ENCODE results near the gene CTSW.
"Not testable (repeated sequence)": the region's sequence is repeated elsewhere in the genome, so short reads cannot be mapped to it uniquely, and the experiment has no call there.

The CTSW gene, protein sequence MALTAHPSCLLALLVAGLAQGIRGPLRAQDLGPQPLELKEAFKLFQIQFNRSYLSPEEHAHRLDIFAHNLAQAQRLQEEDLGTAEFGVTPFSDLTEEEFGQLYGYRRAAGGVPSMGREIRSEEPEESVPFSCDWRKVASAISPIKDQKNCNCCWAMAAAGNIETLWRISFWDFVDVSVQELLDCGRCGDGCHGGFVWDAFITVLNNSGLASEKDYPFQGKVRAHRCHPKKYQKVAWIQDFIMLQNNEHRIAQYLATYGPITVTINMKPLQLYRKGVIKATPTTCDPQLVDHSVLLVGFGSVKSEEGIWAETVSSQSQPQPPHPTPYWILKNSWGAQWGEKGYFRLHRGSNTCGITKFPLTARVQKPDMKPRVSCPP

GRCh38 chr11:65879617-65880016, at the start of gene CTSW:
CTSW (plus strand) TSS chr11:65879837; CDS start chr11:65879855, 18 bp downstream.
- Histone ChIP-seq H3K36me3 (ENCODE audit: insufficient read depth, low read depth, low read length) (peaks cover 28% of the 10 kb centered on the region), H3K27me3 (ENCODE audit: insufficient read depth, low read length) (no peaks in the 10 kb centered on the region; the same call in 1 of the 2 replicates), H3K9ac (ENCODE audit: low read depth, low read length) (no peak within 1 kb of the TSS), H3K4me1 (ENCODE audit: insufficient read depth, low read length) (no peaks in the 10 kb centered on the region), H3K4me3 (ENCODE audit: low read length) (no peak within 1 kb of the TSS), H3K9me3 (ENCODE audit: insufficient read depth, low read depth, low read length) (no peaks in the 10 kb centered on the region), H3K27ac (ENCODE audit: low read length) (no peak within 1 kb of the TSS)

- H3K9me3 ChIP-seq (ENCODE audit: insufficient read depth, low read depth, low read length); H3K27ac ChIP-seq (ENCODE audit: low read length); H3K9ac ChIP-seq (ENCODE audit: low read depth, low read length); H3K36me3 ChIP-seq (ENCODE audit: insufficient read depth, low read depth, low read length); H3K4me3 ChIP-seq (ENCODE audit: low read length); H3K4me1 ChIP-seq (ENCODE audit: insufficient read depth, low read length): not testable (repeated sequence)
- H3K27me3 ChIP-seq (ENCODE audit: insufficient read depth, low read length): peaks cover 24% of the 10 kb centered on the region
Measured at GRCh38 chr11:65832231-65832630, 47.4 kb upstream of the CTSW start.

DNA sequence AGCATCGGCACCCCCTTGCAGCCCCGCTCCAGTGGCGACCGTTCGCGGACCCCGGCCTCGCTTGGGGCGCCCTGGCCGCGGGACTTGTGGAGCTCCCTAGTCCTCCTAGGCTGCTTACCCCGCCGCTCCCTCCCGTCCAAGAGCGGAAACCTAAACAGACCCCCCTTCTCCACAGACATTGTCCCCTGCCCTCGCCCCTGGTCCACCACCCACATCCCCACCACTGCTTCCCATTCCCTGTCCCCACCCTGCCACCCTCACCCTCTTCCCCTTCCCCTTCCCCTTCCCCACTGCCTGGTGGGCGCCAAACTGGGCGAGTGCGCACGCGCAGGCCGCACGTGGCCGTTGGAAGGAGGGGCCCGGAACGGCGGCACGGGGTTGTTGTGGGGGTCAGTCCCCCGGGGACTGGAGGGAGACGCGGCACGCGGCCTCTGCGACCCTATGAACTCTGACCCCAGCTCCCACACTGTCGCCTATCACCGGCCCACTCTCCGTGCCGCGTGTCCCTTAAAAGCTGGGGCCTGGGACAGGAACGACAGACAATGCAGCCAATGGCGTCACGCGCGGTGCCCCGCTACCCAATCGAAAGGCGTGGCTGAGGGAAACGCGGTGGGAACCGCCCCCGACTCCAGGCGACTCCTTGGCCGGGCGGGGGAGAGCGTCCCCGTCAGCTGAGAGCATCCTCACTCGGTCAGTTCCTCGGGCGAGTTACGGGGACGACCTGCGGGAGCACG, 46.2 kb upstream of the CTSW start, which contains the start of gene SNX32:
Gene SNX32, plus strand, starts transcription at position 667 of the 734 bp plus-strand sequence. CDS start 103 bp downstream, outside the sequence.
- peak within 1 kb of the TSS; percentile 59; the same call in 1 of the 2 replicates for H3K9ac ChIP-seq (ENCODE audit: low read depth, low read length)
- H3K4me1 ChIP-seq (ENCODE audit: insufficient read depth, low read length): peaks cover 5% of the 10 kb centered on the region
- peaks cover 24% of the 10 kb centered on the region for H3K27me3 ChIP-seq (ENCODE audit: insufficient read depth, low read length)
- H3K27ac ChIP-seq (ENCODE audit: low read length): peak within 1 kb of the TSS; percentile 13
- H3K9me3 ChIP-seq (ENCODE audit: insufficient read depth, low read depth, low read length): no peaks in the 10 kb centered on the region
- peak within 1 kb of the TSS; percentile 78 for H3K4me3 ChIP-seq (ENCODE audit: low read length)
- H3K36me3 ChIP-seq (ENCODE audit: insufficient read depth, low read depth, low read length): no peaks in the 10 kb centered on the region

DNA sequence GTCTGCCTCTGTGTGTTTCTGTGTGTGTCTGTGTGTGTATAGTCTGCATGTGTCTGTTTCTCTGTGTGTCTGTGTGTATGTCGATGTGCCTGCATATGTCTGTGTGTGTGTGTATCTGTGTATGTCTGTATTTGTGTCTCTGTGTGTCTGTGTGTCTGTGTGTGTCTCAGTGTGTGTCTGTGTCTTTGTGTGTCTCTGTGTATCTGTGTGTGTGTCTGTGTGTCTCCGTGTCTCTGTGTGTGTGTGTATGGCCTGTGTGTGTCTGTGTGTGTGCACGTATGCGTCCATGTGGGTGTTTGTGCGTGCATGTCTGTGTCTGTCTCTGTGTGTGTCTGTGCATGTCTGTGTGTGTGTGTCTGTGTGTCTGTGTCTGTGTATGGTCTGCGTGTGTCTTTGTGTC, 45.4 kb upstream of the CTSW start:
- Histone ChIP-seq H3K27ac (ENCODE audit: low read length) (no peak overlapping the region), H3K4me3 (ENCODE audit: low read length) (peak overlapping the region; percentile 78), H3K4me1 (ENCODE audit: insufficient read depth, low read length) (peaks cover 5% of the 10 kb centered on the region), H3K9me3 (ENCODE audit: insufficient read depth, low read depth, low read length) (no peaks in the 10 kb centered on the region), H3K9ac (ENCODE audit: low read depth, low read length) (peak overlapping the region; percentile 59; the same call in 1 of the 2 replicates), H3K27me3 (ENCODE audit: insufficient read depth, low read length) (peaks cover 24% of the 10 kb centered on the region), H3K36me3 (ENCODE audit: insufficient read depth, low read depth, low read length) (no peaks in the 10 kb centered on the region)

GRCh38 chr11:65842144-65842543, 37.5 kb upstream of the CTSW start:
- Histone ChIP-seq H3K27me3 (ENCODE audit: insufficient read depth, low read length) (no peaks in the 10 kb centered on the region), H3K4me3 (ENCODE audit: low read length) (no peak overlapping the region), H3K9me3 (ENCODE audit: insufficient read depth, low read depth, low read length) (no peaks in the 10 kb centered on the region), H3K27ac (ENCODE audit: low read length) (no peak overlapping the region), H3K4me1 (ENCODE audit: insufficient read depth, low read length) (no peaks in the 10 kb centered on the region), H3K9ac (ENCODE audit: low read depth, low read length) (no peak overlapping the region), H3K36me3 (ENCODE audit: insufficient read depth, low read depth, low read length) (no peaks in the 10 kb centered on the region)

DNA sequence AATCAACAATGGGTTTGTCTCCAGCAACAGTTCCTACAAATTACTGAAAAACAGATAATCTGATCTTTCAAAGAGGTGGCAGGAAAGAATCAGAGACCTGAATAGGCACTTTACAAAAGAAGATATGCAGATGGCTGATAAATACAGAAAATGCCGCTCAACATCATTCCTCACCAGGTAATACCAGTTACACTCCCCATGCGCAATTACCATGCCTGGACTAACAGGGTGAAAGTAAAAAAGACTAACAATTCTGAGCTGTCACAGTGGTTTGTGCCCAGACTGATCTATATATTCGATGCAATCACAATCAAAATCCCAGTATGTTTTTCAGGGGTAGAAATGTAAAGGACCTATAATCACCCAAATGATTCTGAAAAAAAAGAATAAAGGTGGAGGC, 35.8 kb upstream of the CTSW start:
- H3K9me3 ChIP-seq (ENCODE audit: insufficient read depth, low read depth, low read length): no peaks in the 10 kb centered on the region
- no peak overlapping the region for H3K4me3 ChIP-seq (ENCODE audit: low read length)
- no peaks in the 10 kb centered on the region for H3K36me3 ChIP-seq (ENCODE audit: insufficient read depth, low read depth, low read length)
- no peak overlapping the region for H3K27ac ChIP-seq (ENCODE audit: low read length)
- H3K27me3 ChIP-seq (ENCODE audit: insufficient read depth, low read length): no peaks in the 10 kb centered on the region
- H3K9ac ChIP-seq (ENCODE audit: low read depth, low read length): no peak overlapping the region
- no peaks in the 10 kb centered on the region for H3K4me1 ChIP-seq (ENCODE audit: insufficient read depth, low read length)

- Histone ChIP-seq H3K27ac (ENCODE audit: low read length) (no peak overlapping the region), H3K9me3 (ENCODE audit: insufficient read depth, low read depth, low read length) (no peaks in the 10 kb centered on the region), H3K4me1 (ENCODE audit: insufficient read depth, low read length) (no peaks in the 10 kb centered on the region), H3K36me3 (ENCODE audit: insufficient read depth, low read depth, low read length) (no peaks in the 10 kb centered on the region), H3K9ac (ENCODE audit: low read depth, low read length) (no peak overlapping the region), H3K27me3 (ENCODE audit: insufficient read depth, low read length) (no peaks in the 10 kb centered on the region), H3K4me3 (ENCODE audit: low read length) (no peak overlapping the region)
Measured at GRCh38 chr11:65844231-65844872, 35.3 kb upstream of the CTSW start.

DNA sequence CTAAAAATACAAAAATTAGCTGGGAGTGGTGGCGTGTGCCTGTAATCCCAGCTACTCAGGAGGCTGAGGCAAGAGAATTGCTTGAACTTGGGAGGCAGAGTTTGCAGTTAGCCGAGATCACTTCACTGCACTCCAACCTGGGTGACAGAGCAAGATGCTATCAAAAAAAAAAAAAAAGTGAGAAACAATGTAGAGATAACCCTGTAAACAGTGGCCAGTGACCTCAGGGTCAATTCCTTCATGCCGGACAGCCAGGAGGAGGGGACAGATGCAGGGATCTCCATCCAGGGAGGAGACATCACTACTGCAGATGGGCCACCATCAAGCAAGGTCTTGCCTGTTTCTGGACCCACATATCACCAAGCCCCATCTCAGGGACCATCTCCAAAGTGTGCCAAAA, 31.9 kb upstream of the CTSW start:
- Histone ChIP-seq H3K27ac (ENCODE audit: low read length) (no peak overlapping the region), H3K4me3 (ENCODE audit: low read length) (no peak overlapping the region), H3K36me3 (ENCODE audit: insufficient read depth, low read depth, low read length) (peaks cover 8% of the 10 kb centered on the region; the same call in 1 of the 2 replicates), H3K9ac (ENCODE audit: low read depth, low read length) (no peak overlapping the region), H3K4me1 (ENCODE audit: insufficient read depth, low read length) (no peaks in the 10 kb centered on the region), H3K9me3 (ENCODE audit: insufficient read depth, low read depth, low read length) (no peaks in the 10 kb centered on the region), H3K27me3 (ENCODE audit: insufficient read depth, low read length) (no peaks in the 10 kb centered on the region)

- not testable (repeated sequence) for H3K9ac ChIP-seq (ENCODE audit: low read depth, low read length); H3K27ac ChIP-seq (ENCODE audit: low read length); H3K27me3 ChIP-seq (ENCODE audit: insufficient read depth, low read length); H3K4me3 ChIP-seq (ENCODE audit: low read length); H3K9me3 ChIP-seq (ENCODE audit: insufficient read depth, low read depth, low read length); H3K4me1 ChIP-seq (ENCODE audit: insufficient read depth, low read length)
- H3K36me3 ChIP-seq (ENCODE audit: insufficient read depth, low read depth, low read length): peaks cover 18% of the 10 kb centered on the region
Measured at GRCh38 chr11:65848693-65849092, 30.9 kb upstream of the CTSW start.

DNA sequence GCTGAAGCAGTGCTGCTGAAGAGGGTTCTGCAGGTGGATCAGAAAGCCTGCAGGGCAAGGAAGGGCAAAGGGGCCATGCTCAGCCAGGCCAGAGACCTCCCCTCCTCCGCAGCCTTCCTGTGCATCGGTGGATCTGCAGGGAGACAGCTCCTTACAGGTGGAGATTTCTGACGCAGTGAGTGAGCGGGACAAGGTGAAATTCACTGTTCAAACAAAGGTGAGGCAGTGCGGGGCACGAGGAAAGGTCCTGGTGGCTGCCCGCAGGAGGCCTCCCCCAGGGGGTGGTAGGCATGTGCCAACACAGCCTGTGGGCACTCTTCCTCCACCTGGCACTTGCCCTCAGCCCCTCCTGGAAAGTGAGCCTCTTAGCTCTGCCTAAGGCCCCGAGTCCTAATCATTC, 30.3 kb upstream of the CTSW start:
- Histone ChIP-seq H3K27me3 (ENCODE audit: insufficient read depth, low read length) (no peaks in the 10 kb centered on the region), H3K27ac (ENCODE audit: low read length) (no peak overlapping the region), H3K9ac (ENCODE audit: low read depth, low read length) (no peak overlapping the region), H3K4me1 (ENCODE audit: insufficient read depth, low read length) (no peaks in the 10 kb centered on the region), H3K36me3 (ENCODE audit: insufficient read depth, low read depth, low read length) (peaks cover 25% of the 10 kb centered on the region), H3K4me3 (ENCODE audit: low read length) (no peak overlapping the region), H3K9me3 (ENCODE audit: insufficient read depth, low read depth, low read length) (no peaks in the 10 kb centered on the region)

- no peak overlapping the region for H3K9ac ChIP-seq (ENCODE audit: low read depth, low read length)
- H3K4me3 ChIP-seq (ENCODE audit: low read length): no peak overlapping the region
- H3K27ac ChIP-seq (ENCODE audit: low read length): no peak overlapping the region
- H3K27me3 ChIP-seq (ENCODE audit: insufficient read depth, low read length): no peaks in the 10 kb centered on the region
- H3K9me3 ChIP-seq (ENCODE audit: insufficient read depth, low read depth, low read length): no peaks in the 10 kb centered on the region
- H3K36me3 ChIP-seq (ENCODE audit: insufficient read depth, low read depth, low read length): peaks cover 29% of the 10 kb centered on the region
- H3K4me1 ChIP-seq (ENCODE audit: insufficient read depth, low read length): no peaks in the 10 kb centered on the region
Measured at GRCh38 chr11:65849771-65850216, 29.8 kb upstream of the CTSW start.
